Natural killer cell (primary cell): Measurements from ENCODE around the gene TMCO6. TPM values are rescaled to one million over a fixed set of nuclear protein-coding genes. Genes with fewer than 3 reads are reported as not detected.

Experiments
- ATAC-seq, 3 donors: fragments of 150-1000 bp in 2 of 3; fragments of 200-7000 bp in 1 of 3; cut with Tn5 transposase; 1 replicate in 1 of 3; 2 replicates in 2 of 3; pipeline ENCODE4 v1.10.0; 2021; ENCODE audit warnings: mild to moderate bottlenecking in 2 of 3, moderate library complexity in 2 of 3
- DNase-seq, 2 donors: peaks; one replicate each; pipeline versions ENCODE4 v3.0.0 to v3.0.0-alpha.2; 2013 to 2021; ENCODE audit warnings: mixed read lengths in 1 of 2
- H3K27ac ChIP-seq: one replicate; pipeline ENCODE4 v1.5.1; 2013; ENCODE audit warnings: mild to moderate bottlenecking, low read length
- H3K27me3 ChIP-seq: one replicate; pipeline ENCODE4 v1.6.1; 2013; ENCODE audit warnings: low read length; ENCODE audit not compliant: control insufficient read depth, insufficient read depth
- H3K36me3 ChIP-seq: one replicate; pipeline ENCODE4 v1.6.1; 2013; ENCODE audit warnings: low read length; ENCODE audit not compliant: control insufficient read depth, insufficient read depth
- H3K4me1 ChIP-seq: one replicate; pipeline ENCODE4 v1.6.1; 2013; ENCODE audit warnings: low read length; ENCODE audit not compliant: control insufficient read depth, insufficient read depth
- H3K4me3 ChIP-seq: one replicate; pipeline ENCODE4 v1.5.1; 2013; ENCODE audit warnings: low read length
- H3K9me3 ChIP-seq: one replicate; pipeline ENCODE4 v1.6.1; 2013; ENCODE audit warnings: low read length; ENCODE audit not compliant: control insufficient read depth, insufficient read depth
- H3K27ac Mint-ChIP-seq, 2 donors: one replicate each; pipeline ENCODE4 v1.8.0; 2022; ENCODE audit warnings: mild to moderate bottlenecking in 2 of 2, mixed read lengths in 2 of 2, moderate library complexity in 1 of 2
- H3K27me3 Mint-ChIP-seq, 2 donors: one replicate each; pipeline ENCODE4 v1.8.0; 2022; ENCODE audit warnings: low read depth in 2 of 2, mixed read lengths in 2 of 2
- H3K36me3 Mint-ChIP-seq: one replicate; pipeline ENCODE4 v1.8.0; 2022; ENCODE audit warnings: mixed read lengths
- H3K4me1 Mint-ChIP-seq, 2 donors: one replicate each; pipeline ENCODE4 v1.8.0; 2022; ENCODE audit warnings: mixed read lengths in 2 of 2
- H3K4me3 Mint-ChIP-seq: one replicate; pipeline ENCODE4 v1.8.0; 2022; ENCODE audit warnings: mild to moderate bottlenecking, moderate library complexity, mixed read lengths
- H3K9me3 Mint-ChIP-seq, 2 donors: one replicate each; pipeline ENCODE4 v1.8.0; 2022; ENCODE audit warnings: mixed read lengths in 2 of 2
- CTCF ChIP-seq: fragments of 200-600 bp; IDR thresholded peaks from one replicate; pipeline ENCODE4 v1.8.0; 2022; ENCODE audit warnings: antibody characterized with exemption
- WGBS: methylation state at CpG from one replicate; pipeline ENCODE4 v1.1.7; 2013; ENCODE audit warnings: missing lambda C conversion rate; ENCODE audit not compliant: insufficient coverage; 5-methylcytosine and 5-hydroxymethylcytosine counted together
- intact Hi-C: fragments of 100-400 bp; cut with micrococcal nuclease; formaldehyde crosslinking; loops from one replicate; pipeline ENCODE4 v1.14.2; 2022
- total RNA-seq, 4 donors: library from RNA; stranded (reverse); fragments of 120-200 nt in 1 of 4; gene quantifications; one replicate each; pipeline versions ENCODE4 v1.2.3 to v1.2.4, GENCODE V29; 2013 to 2022

The TMCO6 gene
- total RNA-seq, 3 donors from 2014 or later (not counting 1 experiment from before 2014, with no cell fraction given) = 17.9 to 19.5 (median 18.8) TPM

DNA sequence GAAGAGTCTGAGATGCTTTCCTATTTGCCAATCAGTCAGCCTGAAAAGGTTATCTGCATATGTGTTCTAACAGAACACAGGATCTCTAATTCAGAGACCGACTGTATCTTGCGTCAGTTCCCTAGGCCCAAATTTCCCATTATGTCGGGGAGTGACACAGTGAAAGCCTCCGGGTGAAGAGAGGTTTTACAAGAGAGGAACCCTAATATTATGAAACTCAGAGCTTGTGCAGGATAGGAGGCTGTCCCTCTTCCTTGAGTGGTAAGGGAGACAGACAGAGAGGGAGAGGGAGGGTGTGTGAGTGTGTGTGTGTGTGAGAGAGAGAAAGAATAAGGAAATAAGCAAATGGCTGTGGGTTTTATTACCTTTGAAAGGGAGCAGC is 8.2 kb upstream of the TMCO6 start:
- Histone ChIP-seq H3K4me3 (peak overlapping the region; percentile 61), H3K27me3 (peaks cover 4% of the 10 kb centered on the region), H3K27ac (no peak overlapping the region), H3K36me3 (no peaks in the 10 kb centered on the region), H3K9me3 (no peaks in the 10 kb centered on the region), H3K4me1 (peaks cover 18% of the 10 kb centered on the region)
- H3K4me3 Mint-ChIP-seq = peak overlapping the region; percentile 69
- H3K27me3 Mint-ChIP-seq = peaks cover 15 to 30% of the 10 kb centered on the region in 2 donors
- intact Hi-C loops = no loop called here
- no peaks in the 10 kb centered on the region for H3K9me3 Mint-ChIP-seq
- no peak for DNase-seq
- WGBS = 96% methylated on average over 4 of the region's 4 CpGs
- no peak for TF ChIP-seq CTCF
- H3K36me3 Mint-ChIP-seq = no peaks in the 10 kb centered on the region
- ATAC-seq = peak in 1 of 3 donors; percentile 12
- H3K4me1 Mint-ChIP-seq = peaks cover 14 to 26% of the 10 kb centered on the region in 2 donors
- no peak overlapping the region for H3K27ac Mint-ChIP-seq

DNA sequence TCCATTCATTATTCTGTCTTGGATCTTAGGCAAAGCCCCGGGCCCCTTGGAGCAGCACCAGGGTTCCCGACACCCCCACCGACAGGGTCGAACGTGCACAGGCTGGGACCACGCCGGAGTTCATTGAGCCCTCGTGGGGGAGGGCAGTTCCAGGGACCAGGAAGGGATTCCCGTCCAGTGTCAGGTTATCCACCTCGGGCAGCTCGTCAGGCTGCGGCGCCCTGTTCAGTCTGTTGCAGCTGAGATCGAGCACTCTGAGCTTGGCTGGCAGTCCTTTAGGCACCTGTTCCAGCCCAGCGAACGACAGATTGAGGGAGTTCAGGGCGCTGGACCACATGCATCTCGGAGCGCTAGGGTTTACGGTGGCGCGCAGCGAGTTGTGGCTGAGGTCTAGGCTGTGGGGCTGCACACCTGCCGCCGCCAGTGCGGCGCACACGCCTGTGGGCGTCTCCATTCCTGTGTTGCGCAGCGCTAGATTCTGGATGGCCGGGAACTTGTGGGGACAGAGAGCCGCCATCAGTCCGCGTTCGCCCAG is 7.4 kb upstream of the TMCO6 start:
- ATAC-seq (peak; percentile 25 to 49 (median 39)), DNase-seq (peak in 1 of 2 donors; percentile 66)
- no peaks in the 10 kb centered on the region for H3K36me3 ChIP-seq
- Mint-ChIP-seq H3K4me1 (peaks cover 14 to 26% of the 10 kb centered on the region in 2 donors), H3K27me3 (peaks cover 13 to 26% of the 10 kb centered on the region in 2 donors), H3K36me3 (no peaks in the 10 kb centered on the region), H3K4me3 (peak overlapping the region; percentile 91), H3K27ac (peak overlapping the region in 1 of 2 donors; percentile 72), H3K9me3 (no peaks in the 10 kb centered on the region)
- H3K27me3 ChIP-seq = peaks cover 4% of the 10 kb centered on the region
- intact Hi-C loops = no loop called here
- no peak for TF ChIP-seq CTCF
- peak overlapping the region; percentile 61 for H3K4me3 ChIP-seq
- H3K4me1 ChIP-seq = peaks cover 18% of the 10 kb centered on the region
- no peaks in the 10 kb centered on the region for H3K9me3 ChIP-seq
- peak overlapping the region; percentile 11 for H3K27ac ChIP-seq
- WGBS = 18% methylated on average over 36 of the region's 36 CpGs

DNA sequence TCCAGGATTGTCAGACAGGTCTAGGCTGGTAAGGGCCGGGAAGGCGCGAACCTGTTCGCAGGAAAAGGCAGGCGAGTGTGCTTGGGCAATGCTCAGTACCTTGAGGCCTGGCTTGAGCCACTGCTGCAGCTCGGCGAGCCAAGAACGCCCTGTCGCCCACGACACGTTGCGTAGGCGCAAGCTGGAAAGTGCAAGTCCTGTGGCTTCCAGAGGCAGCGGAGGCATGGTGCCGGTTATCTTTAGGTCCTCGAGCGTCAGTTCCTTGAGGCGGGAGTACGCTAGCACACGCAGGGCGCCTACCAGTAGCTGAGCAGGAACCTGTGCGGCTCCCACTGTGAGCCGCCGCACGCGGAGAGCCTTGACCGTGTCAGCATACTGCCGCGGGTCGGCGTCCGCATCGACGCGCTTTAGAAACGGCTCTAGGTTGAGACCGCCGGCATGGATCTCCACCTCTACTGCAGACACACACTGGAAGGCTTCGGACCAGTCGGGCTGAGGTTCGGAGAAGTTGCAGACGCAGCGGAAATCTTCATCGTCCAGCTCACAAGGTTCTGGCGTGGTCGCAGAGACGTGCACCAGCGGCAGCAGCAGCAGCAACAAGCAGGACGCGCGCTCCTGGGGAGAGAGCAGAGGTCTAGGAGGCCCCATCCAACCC is 6.8 kb upstream of the TMCO6 start:
- Mint-ChIP-seq H3K4me3 (peak overlapping the region; percentile 91), H3K4me1 (peaks cover 14 to 26% of the 10 kb centered on the region in 2 donors), H3K36me3 (no peaks in the 10 kb centered on the region), H3K27ac (peak overlapping the region in 1 of 2 donors; percentile 72), H3K27me3 (peaks cover 11 to 20% of the 10 kb centered on the region in 2 donors), H3K9me3 (no peaks in the 10 kb centered on the region)
- H3K27ac ChIP-seq = peak overlapping the region; percentile 41
- H3K9me3 ChIP-seq = no peaks in the 10 kb centered on the region
- peak overlapping the region; percentile 61 for H3K4me3 ChIP-seq
- intact Hi-C loops = no loop called here
- DNase-seq (peak in 1 of 2 donors; percentile 75), ATAC-seq (peak; percentile 74 to 85 (median 78))
- peaks cover 4% of the 10 kb centered on the region for H3K27me3 ChIP-seq
- TF ChIP-seq CTCF = no peak
- H3K36me3 ChIP-seq = no peaks in the 10 kb centered on the region
- 2% methylated on average over 51 of the region's 51 CpGs for WGBS
- H3K4me1 ChIP-seq = peaks cover 18% of the 10 kb centered on the region
